Uterine smooth muscle cell (primary cell): ENCODE measurements around the gene CAND2. TPM values are rescaled to one million over a fixed set of nuclear protein-coding genes. Genes with fewer than 3 reads are reported as not detected.

Source experiments
- total RNA-seq: library from RNA; depleted of rRNA; stranded (reverse); fragments of >200 nt; gene quantifications from 2 replicates; pipeline ENCODE4 v1.2.3, GENCODE V29; 2014

The CAND2 gene
- 6.4 and 6.6 TPM in 2 replicates for total RNA-seq

DNA sequence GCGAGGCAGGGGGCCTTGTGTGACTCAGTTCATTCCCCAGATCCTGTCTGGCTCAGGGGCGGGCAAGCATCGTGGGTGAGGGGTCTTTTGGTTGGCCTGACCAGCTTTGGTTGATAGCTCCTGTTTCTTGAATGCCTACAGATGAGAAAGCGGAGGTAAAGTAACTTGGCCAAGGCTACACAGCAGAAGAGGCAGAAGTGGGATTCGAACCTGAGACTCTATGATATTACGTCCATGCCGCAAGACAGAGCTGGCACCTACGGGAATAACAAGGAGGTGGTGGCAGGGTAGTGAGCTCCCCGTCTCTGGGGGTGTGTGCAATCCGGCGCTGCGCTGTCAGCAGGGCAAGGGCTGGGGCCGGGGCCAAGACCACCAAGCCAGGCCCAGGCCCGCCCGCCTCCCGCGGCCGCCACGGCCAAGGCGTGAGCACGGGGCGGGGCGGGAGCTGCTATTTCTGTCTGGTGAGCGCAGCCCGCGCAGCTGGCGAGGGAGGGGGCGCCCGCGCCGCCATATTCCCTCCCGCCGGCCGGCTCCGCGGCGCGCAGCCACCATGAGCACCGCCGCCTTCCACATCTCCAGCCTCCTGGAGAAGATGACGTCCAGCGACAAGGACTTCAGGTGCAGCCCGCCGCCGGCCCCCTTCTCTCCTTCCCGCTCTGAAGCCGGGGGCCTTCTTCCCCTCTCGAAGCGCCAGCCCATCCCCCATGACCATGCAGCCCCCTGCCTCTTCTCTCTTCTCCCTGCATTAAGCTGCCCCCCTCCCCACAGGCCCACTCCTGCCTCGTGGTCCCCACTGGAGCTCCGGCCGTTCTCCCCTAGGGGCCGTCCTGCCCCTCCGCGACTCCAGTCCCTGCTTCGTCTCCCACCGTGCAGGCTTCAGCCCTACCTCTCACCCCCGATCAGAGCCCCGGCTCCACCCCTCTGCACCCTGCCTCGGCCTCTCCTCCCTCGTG, at the start of gene CAND2:
Gene CAND2, plus strand, starts transcription at position 510 of the 953 bp plus-strand sequence. Its CDS starts 41 bp downstream, at position 551.

DNA sequence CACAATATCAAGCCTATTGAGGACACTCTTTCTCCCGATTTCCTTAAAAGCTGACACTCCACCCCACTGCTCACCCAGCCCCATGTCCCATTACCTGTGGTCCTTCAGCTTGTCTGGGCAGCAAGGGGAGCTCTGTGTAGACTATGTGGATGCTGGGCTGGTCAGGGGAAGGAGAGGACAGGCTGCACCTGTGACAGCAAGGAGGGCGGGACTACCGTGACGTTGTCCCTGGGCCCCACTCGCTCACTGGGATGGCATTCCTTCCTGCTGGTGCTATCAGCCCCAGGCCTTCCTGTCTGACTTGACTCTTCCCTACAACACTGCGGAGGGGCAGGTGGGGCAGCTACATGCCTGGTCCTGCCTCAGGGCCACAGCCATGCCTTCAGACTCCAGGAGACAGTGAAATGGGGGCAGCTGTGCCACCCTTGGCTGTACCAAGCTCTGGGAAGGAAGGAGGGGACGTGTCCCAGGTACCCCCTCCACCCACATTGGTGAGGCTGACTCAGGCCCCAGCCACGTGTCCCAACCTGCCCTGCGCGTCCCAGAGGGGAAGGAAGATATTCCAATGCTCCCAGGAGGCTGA, 37.3 kb upstream of the CAND2 start, which contains the start of gene TMEM40:
Gene TMEM40, minus strand, starts transcription at position 163 of the 583 bp plus-strand sequence. CDS start 9,427 bp downstream, outside the sequence.

GRCh38 chr3:12841149-12841969, 44.9 kb downstream of the CAND2 start, which contains the start of gene RPL32:
Gene RPL32 (minus strand): TSS chr3:12841565. CDS start chr3:12840237, 1,328 bp downstream.

Other genes with a start within 250 kb of the CAND2 start
- gene MKRN2, start 239.6 kb upstream of the CAND2 start, total RNA-seq = 44.6 and 48.4 TPM in 2 replicates
- 88.9 and 102 TPM in 2 replicates for gene RAF1, start 132.6 kb upstream of the CAND2 start, total RNA-seq
- not detected in 2 replicates for gene TMEM40, start 37.4 kb upstream of the CAND2 start, total RNA-seq
- 448 and 623 TPM in 2 replicates for gene RPL32, start 44.9 kb downstream of the CAND2 start, total RNA-seq